Neural cell (in vitro differentiated cells): Measurements from ENCODE around the gene ZSCAN31.
A peak's percentile ranks its signal among the peaks of the same experiment; 100 is the strongest.

ENCODE experiments used
- CTCF ChIP-seq: fragments of 450-650 bp; IDR thresholded peaks from 2 replicates; pipeline ENCODE4 v1.5.1; 2014; ENCODE audit warnings: antibody characterized with exemption, mild to moderate bottlenecking, moderate library complexity; ENCODE audit not compliant: poor library complexity, severe bottlenecking
- EP300 ChIP-seq: fragments of 450-650 bp; conservative IDR thresholded peaks from 2 replicates; pipeline ENCODE4 v1.6.1; 2014; ENCODE audit warnings: antibody characterized with exemption, mild to moderate bottlenecking, moderate library complexity; ENCODE audit not compliant: poor library complexity, severe bottlenecking
- EZH2 ChIP-seq: fragments of 200-600, 300-800 bp; shearing (Covaris generic), sonication (generic); IDR thresholded peaks from 2 replicates; pipeline ENCODE4 v1.6.1; 2014; ENCODE audit warnings: antibody characterized with exemption, low read length, borderline replicate concordance, mild to moderate bottlenecking; ENCODE audit not compliant: insufficient read depth, poor library complexity, severe bottlenecking
- POLR2AphosphoS5 ChIP-seq: IDR thresholded peaks from 2 replicates; pipeline ENCODE4 v1.6.1; 2012
- RAD21 ChIP-seq: fragments of 450-650 bp; conservative IDR thresholded peaks from 2 replicates; pipeline ENCODE4 v1.6.1; 2014; ENCODE audit warnings: antibody characterized with exemption, mild to moderate bottlenecking, moderate library complexity
- REST ChIP-seq: IDR thresholded peaks from 2 replicates; pipeline ENCODE4 v1.6.1; 2012; ENCODE audit warnings: borderline replicate concordance
- SMC3 ChIP-seq: fragments of 450-650 bp; conservative IDR thresholded peaks from 2 replicates; pipeline ENCODE4 v1.6.1; 2014; ENCODE audit warnings: antibody characterized with exemption, mild to moderate bottlenecking, moderate library complexity; ENCODE audit not compliant: poor library complexity
- TAF1 ChIP-seq: IDR thresholded peaks from 2 replicates; pipeline ENCODE4 v1.6.1; 2012; ENCODE audit warnings: low read depth

GRCh38 chr6:28335564-28336283 lies at the start of gene ZSCAN31:
- peak; percentile 73 for TF ChIP-seq EP300
- no peak for TF ChIP-seq CTCF
- TF ChIP-seq RAD21: peak; percentile 26
- peak; percentile 90 for TF ChIP-seq REST
- TF ChIP-seq POLR2AphosphoS5: peak; percentile 97
- TF ChIP-seq TAF1: peak; percentile 97
- peak; percentile 21 for TF ChIP-seq SMC3
- TF ChIP-seq EZH2: no peak
